ES-I3 (cell line): Measurements from ENCODE around the gene F12.
A peak's percentile ranks its signal among the peaks of the same experiment; 100 is the strongest.

Experiments used
- H3K36me3 ChIP-seq: 2 replicates; pipeline ENCODE4 v1.6.1; 2013; ENCODE audit warnings: mild to moderate bottlenecking, low read length, control low read depth, moderate library complexity; ENCODE audit not compliant: insufficient read depth
- H3K4me1 ChIP-seq: 2 replicates; pipeline ENCODE4 v1.6.1; 2013; ENCODE audit warnings: mild to moderate bottlenecking, control low read depth, low read length; ENCODE audit not compliant: insufficient read depth
- H3K9ac ChIP-seq: 2 replicates; pipeline ENCODE4 v1.6.1; 2013; ENCODE audit warnings: low read depth, mild to moderate bottlenecking, low read length, moderate library complexity
- H3K9me3 ChIP-seq: 2 replicates; pipeline ENCODE4 v1.6.1; 2013; ENCODE audit warnings: mild to moderate bottlenecking, low read length, moderate library complexity; ENCODE audit not compliant: control insufficient read depth, insufficient read depth

Gene F12

DNA sequence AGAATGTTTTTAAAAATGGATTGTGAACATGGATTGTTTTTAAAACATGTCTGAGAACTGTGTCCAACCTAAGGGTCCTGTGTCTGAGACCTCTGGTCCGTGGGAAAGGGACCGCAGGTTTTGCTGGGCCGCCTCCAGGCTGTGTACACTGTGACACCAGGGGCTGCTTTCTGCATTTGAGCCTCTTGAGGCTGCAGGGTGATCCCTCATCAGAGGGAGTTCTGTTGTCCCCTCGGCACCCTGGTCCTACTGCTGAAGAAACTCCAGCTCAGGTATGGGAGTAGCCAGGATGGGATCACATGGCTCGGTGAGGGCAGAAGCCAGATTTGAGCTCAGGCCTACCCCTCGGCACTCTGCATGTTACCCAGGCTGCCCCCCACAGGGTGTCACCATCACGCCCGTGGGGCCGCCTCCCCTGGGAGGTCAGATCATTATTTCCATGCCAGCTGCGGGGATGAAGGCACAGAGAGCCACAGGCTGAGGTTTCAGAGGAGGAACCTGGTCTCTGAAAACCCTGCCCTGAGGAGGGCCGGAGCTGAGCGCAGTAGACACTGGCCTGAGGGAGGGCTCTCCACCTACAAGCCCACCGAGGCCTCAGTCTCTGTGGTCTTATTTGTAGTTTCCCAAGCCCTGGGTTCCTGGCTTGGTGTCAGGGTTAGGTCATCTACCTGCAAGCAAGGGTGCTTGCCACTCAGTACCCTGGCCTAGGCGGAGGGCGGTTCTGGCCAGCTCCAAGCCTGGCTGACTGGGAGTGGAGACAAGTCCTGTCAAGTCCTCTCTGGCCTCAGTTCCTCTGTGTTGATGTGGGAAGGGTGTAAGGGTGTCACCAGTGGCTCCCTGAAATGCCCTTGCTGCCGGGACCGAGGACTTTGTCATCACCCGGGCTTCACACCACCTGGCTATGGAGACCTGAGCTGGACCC is 40.0 kb upstream of the F12 start:
- H3K4me1 ChIP-seq, result peaks cover 27% of the 10 kb centered on the region
- H3K9me3 ChIP-seq, result no peaks in the 10 kb centered on the region
- no peaks in the 10 kb centered on the region for H3K36me3 ChIP-seq
- no peak overlapping the region for H3K9ac ChIP-seq

DNA sequence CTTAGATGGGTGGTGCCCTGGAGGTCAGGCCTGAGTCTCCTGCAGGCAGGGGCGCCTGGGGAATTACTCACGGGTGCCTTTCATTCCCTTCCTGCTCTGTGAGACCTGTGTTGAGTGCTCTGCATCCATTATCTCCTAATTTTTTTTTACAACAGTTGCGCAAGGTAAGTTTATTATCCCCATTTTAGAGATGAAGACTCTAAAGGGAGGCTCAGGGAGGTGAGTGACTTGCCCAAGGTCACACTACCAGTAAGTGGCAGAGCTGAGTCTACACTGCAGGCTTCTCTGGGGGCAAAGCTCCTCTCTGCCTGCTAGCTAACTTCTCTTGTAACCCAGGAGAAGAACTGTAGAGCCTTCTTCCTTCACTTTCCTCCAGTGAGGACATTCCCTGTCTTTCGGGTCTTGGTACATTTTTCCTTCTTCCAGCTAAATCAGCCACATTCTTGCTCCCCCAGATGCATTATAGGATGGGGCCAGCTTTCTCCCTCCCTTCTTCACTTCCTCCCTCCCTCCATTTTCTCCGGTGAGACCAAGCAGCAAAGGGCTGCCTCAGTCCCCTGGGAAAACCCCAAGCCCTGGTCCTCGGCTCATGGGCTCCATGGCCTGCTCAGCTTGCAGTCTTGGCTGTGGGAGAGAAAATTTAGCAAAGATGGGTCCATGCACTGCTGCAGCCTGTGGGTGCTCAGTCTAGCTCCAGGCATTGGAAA is 39.0 kb upstream of the F12 start:
- H3K9ac ChIP-seq, result peak overlapping the region; percentile 19; the same call in 1 of the 2 replicates

GRCh38 chr5:177447611-177448243 is 38.4 kb upstream of the F12 start:
- Histone ChIP-seq H3K4me1 (peaks cover 24% of the 10 kb centered on the region), H3K9ac (peak overlapping the region; percentile 19), H3K36me3 (no peaks in the 10 kb centered on the region), H3K9me3 (no peaks in the 10 kb centered on the region)

More for the DNA sequence above, 39.0 kb upstream of the F12 start:
- Histone ChIP-seq H3K9me3 (no peaks in the 10 kb centered on the region), H3K4me1 (peaks cover 29% of the 10 kb centered on the region), H3K36me3 (no peaks in the 10 kb centered on the region)

GRCh38 chr5:177447066-177447610 is 37.8 kb upstream of the F12 start:
- Histone ChIP-seq H3K36me3 (no peaks in the 10 kb centered on the region), H3K9ac (peak overlapping the region; percentile 67; the same call in 1 of the 2 replicates), H3K4me1 (peaks cover 18% of the 10 kb centered on the region), H3K9me3 (no peaks in the 10 kb centered on the region)

- Histone ChIP-seq H3K9ac (peak within 1 kb of the TSS; percentile 67), H3K9me3 (no peaks in the 10 kb centered on the region), H3K4me1 (peaks cover 18% of the 10 kb centered on the region), H3K36me3 (no peaks in the 10 kb centered on the region)
Measured at GRCh38 chr5:177446200-177447065, 37.1 kb upstream of the F12 start, which contains the start of gene PRR7. TSS of gene PRR7 (plus strand) at chr5:177446814. CDS start at chr5:177455068, 8,254 bp downstream.

DNA sequence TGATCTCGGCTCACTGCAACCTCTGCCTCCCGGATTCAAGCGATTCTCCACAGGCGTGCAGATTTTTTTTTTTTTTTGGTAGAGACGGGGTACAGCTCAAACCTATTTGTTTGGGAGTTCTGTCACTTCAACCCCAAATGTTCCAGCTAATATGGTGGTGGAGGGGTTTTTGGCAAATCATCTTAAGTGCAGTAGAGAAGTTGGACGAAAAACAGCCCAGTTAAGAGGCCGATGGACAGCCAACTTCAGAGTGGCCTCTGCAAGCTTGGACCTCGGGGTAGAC is 36.5 kb upstream of the F12 start:
- peaks cover 18% of the 10 kb centered on the region for H3K4me1 ChIP-seq
- peak overlapping the region; percentile 67 for H3K9ac ChIP-seq
- no peaks in the 10 kb centered on the region for H3K9me3 ChIP-seq
- no peaks in the 10 kb centered on the region for H3K36me3 ChIP-seq

DNA sequence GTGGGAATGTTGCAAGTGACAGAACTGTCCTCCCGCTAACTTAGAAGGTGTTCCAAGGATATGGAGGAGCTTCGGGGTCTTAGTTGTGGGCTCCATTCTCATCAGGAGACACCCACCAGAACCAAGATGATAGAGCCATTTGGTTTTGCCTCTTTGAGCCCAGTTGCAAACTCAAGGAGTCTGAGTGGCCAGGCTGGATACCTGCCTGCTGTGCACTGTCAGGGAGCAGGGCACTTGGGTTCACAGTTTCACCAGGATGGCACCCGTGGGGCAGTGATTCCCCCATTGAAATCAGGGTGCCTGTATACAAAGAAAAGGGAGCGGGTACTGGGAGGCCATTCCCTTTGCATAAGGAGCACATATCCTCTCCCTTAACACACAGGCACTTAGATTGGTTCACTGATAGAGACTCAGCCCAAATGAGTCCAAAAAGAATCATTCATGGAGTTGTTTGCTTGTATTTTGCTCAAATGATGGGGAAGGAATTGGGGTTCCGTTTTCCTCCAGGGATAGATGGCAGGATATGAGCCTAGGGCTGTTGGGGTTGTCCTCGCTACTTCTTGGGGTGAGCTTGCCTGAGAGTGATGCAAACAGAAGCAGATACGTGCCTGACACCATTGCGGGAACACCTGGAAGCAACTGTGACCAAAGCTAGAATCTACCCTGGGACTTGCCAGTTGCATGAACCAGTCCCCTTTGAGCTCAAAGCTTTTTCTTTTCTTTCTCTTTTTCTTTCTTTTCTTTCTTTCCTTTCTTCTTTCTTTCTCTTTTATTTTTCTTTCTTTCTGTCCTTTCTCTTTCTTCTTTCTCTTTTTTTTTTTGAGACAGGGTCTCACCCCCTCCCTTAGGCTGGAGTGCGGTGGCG is 35.9 kb upstream of the F12 start:
- peaks cover 18% of the 10 kb centered on the region for H3K4me1 ChIP-seq
- no peaks in the 10 kb centered on the region for H3K9me3 ChIP-seq
- H3K36me3 ChIP-seq, result no peaks in the 10 kb centered on the region
- no peak overlapping the region for H3K9ac ChIP-seq

DNA sequence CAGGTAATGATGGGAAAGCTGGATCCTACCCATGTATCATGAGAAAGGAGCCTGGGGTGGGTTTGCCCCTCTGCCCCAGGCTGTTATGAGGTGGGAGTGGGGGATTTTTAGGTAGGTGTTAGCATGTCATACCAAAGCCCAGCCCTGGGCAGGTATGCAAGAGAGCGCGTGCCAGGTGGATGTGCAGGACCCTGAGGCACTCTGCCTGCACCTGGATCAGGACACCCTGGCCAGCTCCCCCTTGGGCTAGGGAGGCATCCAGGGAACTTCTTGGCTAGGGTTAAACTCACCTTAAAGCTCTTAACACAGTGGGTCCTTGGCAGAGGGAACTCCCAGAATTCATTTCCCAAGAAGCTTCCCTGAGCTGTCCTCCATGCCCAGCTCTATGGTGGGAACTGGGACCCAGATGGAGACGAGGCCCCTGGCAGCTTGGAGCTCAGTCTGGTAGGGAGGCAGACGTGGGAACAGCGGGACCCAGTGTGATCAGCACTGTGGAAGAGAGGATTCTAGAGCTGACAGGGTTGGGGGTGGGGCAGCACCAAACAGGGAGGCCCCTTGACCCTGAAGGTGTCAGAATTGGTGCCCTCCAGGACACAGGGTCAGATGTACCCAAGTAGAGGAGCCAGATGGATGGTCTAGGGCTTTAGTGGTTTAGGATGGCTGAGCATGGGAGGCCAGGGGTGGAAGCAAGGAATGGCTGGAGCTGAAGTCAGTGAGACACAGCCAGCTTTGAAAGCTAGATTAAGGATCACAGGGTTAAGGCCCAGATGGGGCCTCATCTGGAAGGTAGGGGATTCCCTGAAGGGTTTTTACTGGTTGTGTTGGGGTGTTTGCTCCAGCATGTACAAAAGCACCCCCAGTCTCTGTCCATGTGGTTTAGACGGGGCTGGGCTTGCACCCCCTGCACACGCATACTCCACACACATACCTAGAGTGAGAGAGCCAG is 35.0 kb upstream of the F12 start:
- H3K9ac ChIP-seq, result no peak overlapping the region
- H3K9me3 ChIP-seq, result no peaks in the 10 kb centered on the region
- no peaks in the 10 kb centered on the region for H3K36me3 ChIP-seq
- H3K4me1 ChIP-seq, result peaks cover 23% of the 10 kb centered on the region

GRCh38 chr5:177443144-177443983 is 34.0 kb upstream of the F12 start:
- Histone ChIP-seq H3K4me1 (peaks cover 19% of the 10 kb centered on the region), H3K9ac (no peak overlapping the region), H3K36me3 (no peaks in the 10 kb centered on the region; the same call in 1 of the 2 replicates), H3K9me3 (no peaks in the 10 kb centered on the region)

DNA sequence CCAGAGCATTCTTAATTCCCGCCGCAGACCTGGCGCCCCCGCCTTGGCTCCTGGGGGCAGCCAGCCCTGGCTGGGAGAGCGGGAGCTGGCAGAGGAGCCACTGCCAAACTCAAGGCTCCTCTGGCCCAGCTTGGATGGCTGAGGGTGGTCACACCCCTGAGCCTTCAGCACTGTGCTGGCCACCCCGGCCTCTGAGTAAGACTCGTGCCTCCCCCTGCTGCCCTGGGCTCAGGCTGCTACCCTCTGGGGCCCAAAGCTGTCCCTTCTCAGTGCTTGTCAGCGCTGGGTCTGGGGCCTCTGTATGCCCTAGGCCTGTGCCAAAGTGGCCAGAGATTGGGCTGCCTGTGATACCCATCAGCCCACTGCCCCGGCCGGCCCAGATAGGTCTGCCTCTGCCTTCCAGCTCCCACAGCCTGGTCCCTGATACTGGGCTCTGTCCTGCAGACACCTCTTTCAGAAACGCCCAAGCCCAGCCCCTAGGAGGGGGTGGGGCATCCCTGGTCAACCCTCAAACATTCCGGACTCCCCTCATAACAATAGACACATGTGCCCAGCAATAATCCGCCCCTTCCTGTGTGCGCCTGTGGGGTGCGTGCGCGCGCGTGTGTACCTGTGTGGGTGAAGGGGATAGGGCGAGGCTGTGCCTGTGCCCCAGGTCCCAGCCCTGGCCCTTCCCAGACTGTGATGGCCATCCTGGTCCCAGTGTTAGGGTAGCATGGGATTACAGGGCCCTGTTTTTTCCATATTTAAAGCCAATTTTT is 32.9 kb upstream of the F12 start:
- Histone ChIP-seq H3K9ac (no peak overlapping the region), H3K36me3 (peaks cover 2% of the 10 kb centered on the region; the same call in 1 of the 2 replicates), H3K9me3 (no peaks in the 10 kb centered on the region), H3K4me1 (peaks cover 19% of the 10 kb centered on the region)
